Heart left ventricle (tissue), 13 donors: ENCODE data around the gene HCAR1.
"Not testable (repeated sequence)": the region's sequence is repeated elsewhere in the genome, so short reads cannot be mapped to it uniquely, and the experiment has no call there.

Source experiments
- POLR2A ChIP-seq, 2 donors: fragments of 450-650 bp; IDR thresholded peaks; one replicate each; pipeline ENCODE4 v1.6.1; 2017; ENCODE audit warnings: antibody characterized with exemption in 2 of 2, mild to moderate bottlenecking in 2 of 2, moderate library complexity in 2 of 2
- TF ChIP-seq, protein P1 (sequence below), 12 donors: fragments of 200-600 bp; sonication (generic) in 4 of 12; IDR thresholded peaks; one replicate each; pipeline versions ENCODE4 v1.5.0 to v1.8.0; 2018 to 2022; ENCODE audit warnings: antibody characterized with exemption in 12 of 12, mild to moderate bottlenecking in 5 of 12
- donor health status: ischemic (EF 13 %, LVEDD 7.1; RV severe dilation, severe dysfunction).
- donor health status: DM: no; HTN: yes; CAD: no.
- donor health status: DM: no; HTN: no; CAD: no.
- donor health status: ischemic (EF 25% LVEDD 6.9; RV normal size, moderate dysfunction).
- donor health status: ischemic (EF 25% LVEDD 5.7; RV mildly dilated, moderate dysfunction).
- donor health status: ischemic (EF 35%, LVEDD 5.7; RV mildly dilated, moderate dysfunction).
- donor health status: nonischemic (EF 11% LVEDD 7.7; RV severe dilation, severe dysfunction).
- donor health status: DM: yes; HTN: yes; CAD: no.
- donor health status: PGD.
- donor health status: ischemic (EF 29% LVEDD 5.4; RV normal size, mild dysfunction).
- donor health status: nonischemic (EF 23%, LVEDD 6.1; RV moderate dilation, normal function).

DNA sequence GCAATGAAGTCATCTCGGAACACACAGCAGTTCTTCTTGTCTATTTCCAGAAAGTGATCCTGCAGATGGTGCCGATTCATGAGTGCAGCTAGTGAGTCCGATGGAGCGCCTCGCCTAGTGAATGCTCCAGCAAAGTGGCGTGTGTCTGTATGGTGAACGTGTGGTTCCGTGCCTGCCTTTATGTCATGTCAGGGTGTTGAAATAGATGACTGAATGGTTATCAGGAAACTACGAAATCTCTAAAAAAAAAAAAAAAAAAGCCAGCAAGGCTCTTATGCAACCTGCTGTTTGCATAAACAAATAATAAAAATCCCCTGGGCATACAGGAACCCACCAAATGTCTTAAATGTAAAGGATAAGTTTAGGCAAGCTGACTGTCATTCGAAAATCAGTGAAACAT, 14.0 kb downstream of the HCAR1 start, which contains the start of gene HCAR3:
- TF ChIP-seq, protein P1, sequence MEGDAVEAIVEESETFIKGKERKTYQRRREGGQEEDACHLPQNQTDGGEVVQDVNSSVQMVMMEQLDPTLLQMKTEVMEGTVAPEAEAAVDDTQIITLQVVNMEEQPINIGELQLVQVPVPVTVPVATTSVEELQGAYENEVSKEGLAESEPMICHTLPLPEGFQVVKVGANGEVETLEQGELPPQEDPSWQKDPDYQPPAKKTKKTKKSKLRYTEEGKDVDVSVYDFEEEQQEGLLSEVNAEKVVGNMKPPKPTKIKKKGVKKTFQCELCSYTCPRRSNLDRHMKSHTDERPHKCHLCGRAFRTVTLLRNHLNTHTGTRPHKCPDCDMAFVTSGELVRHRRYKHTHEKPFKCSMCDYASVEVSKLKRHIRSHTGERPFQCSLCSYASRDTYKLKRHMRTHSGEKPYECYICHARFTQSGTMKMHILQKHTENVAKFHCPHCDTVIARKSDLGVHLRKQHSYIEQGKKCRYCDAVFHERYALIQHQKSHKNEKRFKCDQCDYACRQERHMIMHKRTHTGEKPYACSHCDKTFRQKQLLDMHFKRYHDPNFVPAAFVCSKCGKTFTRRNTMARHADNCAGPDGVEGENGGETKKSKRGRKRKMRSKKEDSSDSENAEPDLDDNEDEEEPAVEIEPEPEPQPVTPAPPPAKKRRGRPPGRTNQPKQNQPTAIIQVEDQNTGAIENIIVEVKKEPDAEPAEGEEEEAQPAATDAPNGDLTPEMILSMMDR (IDR thresholded peaks at IDR 0.05) = not testable (repeated sequence)
- not testable (repeated sequence) for TF ChIP-seq POLR2A (IDR thresholded peaks at IDR 0.05)
